Epidermal melanocyte (primary cell): Measurements from ENCODE around the gene SMURF2.
"Not testable (repeated sequence)": the region's sequence is repeated elsewhere in the genome, so short reads cannot be mapped to it uniquely, and the experiment has no call there.

Experiments
- DNase-seq: peaks from one replicate; pipeline ENCODE4 v3.0.0; 2011; ENCODE audit warnings: low spot score; ENCODE audit not compliant: insufficient read length

SMURF2 gene

GRCh38 chr17:64661976-64662773 is at the start of gene SMURF2:
TSS of gene SMURF2 (minus strand) at chr17:64662307. CDS start at chr17:64661880, 427 bp downstream.
- peak; percentile 69 for DNase-seq

GRCh38 chr17:64709481-64709880 is 47.4 kb upstream of the SMURF2 start:
- DNase-seq, result no peak

- peak; percentile 75 for DNase-seq
These were observed 45.0 kb upstream of the SMURF2 start for GRCh38 chr17:64707050-64707591.

- DNase-seq, result no peak
These were observed 44.3 kb upstream of the SMURF2 start for GRCh38 chr17:64706224-64707049.

GRCh38 chr17:64702815-64703214 is 40.7 kb upstream of the SMURF2 start:
- no peak for DNase-seq

- no peak for DNase-seq
These were observed 36.6 kb upstream of the SMURF2 start for GRCh38 chr17:64698725-64699124.

- no peak for DNase-seq
These were observed 32.1 kb upstream of the SMURF2 start for GRCh38 chr17:64694207-64694606.

GRCh38 chr17:64692187-64692586 is 30.1 kb upstream of the SMURF2 start:
- no peak for DNase-seq

- no peak for DNase-seq
These were observed 27.0 kb upstream of the SMURF2 start for GRCh38 chr17:64689106-64689505.

- DNase-seq, result no peak
These were observed 26.4 kb upstream of the SMURF2 start for GRCh38 chr17:64688481-64688880.

- DNase-seq, result no peak
These were observed 25.9 kb upstream of the SMURF2 start for GRCh38 chr17:64687961-64688360.

- no peak for DNase-seq
These were observed 25.3 kb upstream of the SMURF2 start for GRCh38 chr17:64687376-64687775.

GRCh38 chr17:64686705-64687104 is 24.6 kb upstream of the SMURF2 start:
- DNase-seq, result no peak

GRCh38 chr17:64685705-64686104 is 23.6 kb upstream of the SMURF2 start:
- no peak for DNase-seq

- DNase-seq, result no peak
These were observed 21.7 kb upstream of the SMURF2 start for GRCh38 chr17:64683796-64684195.

GRCh38 chr17:64682261-64683181 is 20.4 kb upstream of the SMURF2 start:
- DNase-seq, result no peak

- peak; percentile 30 for DNase-seq
These were observed 17.7 kb upstream of the SMURF2 start for GRCh38 chr17:64679710-64680216.

- no peak for DNase-seq
These were observed 14.7 kb upstream of the SMURF2 start for GRCh38 chr17:64676763-64677162.

GRCh38 chr17:64670843-64671590 is 8.9 kb upstream of the SMURF2 start:
- not testable (repeated sequence) for DNase-seq
